ENCODE measurements around the gene CHSY1.

Gene CHSY1

GRCh38 chr15:101277943-101278564, 26.2 kb upstream of the CHSY1 start:
- peak overlapping the region; percentile 98 for H3K4me3 Mint-ChIP-seq
- H3K27me3 Mint-ChIP-seq: no peaks in the 10 kb centered on the region
- H3K36me3 Mint-ChIP-seq: peaks cover 26% of the 10 kb centered on the region
- ATAC-seq (ENCODE audit: low read depth): no peak
- DNase-seq (ENCODE audit: low spot score in 2 of 2): no peak
- peaks cover 3% of the 10 kb centered on the region for H3K4me1 Mint-ChIP-seq
- no peaks in the 10 kb centered on the region for H3K9me3 Mint-ChIP-seq
- no peak overlapping the region for H3K27ac Mint-ChIP-seq

GRCh38 chr15:101277038-101277822, 25.4 kb upstream of the CHSY1 start, which contains the start of gene SELENOS:
Gene SELENOS, minus strand, starts transcription at chr15:101277485. Its CDS starts 68 bp downstream, at chr15:101277417.
- Mint-ChIP-seq H3K27me3 (no peaks in the 10 kb centered on the region), H3K27ac (peak within 1 kb of the TSS; percentile 91), H3K4me1 (peaks cover 3% of the 10 kb centered on the region), H3K36me3 (peaks cover 27% of the 10 kb centered on the region), H3K9me3 (no peaks in the 10 kb centered on the region), H3K4me3 (peak within 1 kb of the TSS; percentile 98)
- DNase-seq (ENCODE audit: low spot score in 2 of 2): peak; percentile 83
- ATAC-seq (ENCODE audit: low read depth): peak; percentile 98

GRCh38 chr15:101276501-101277037, 24.7 kb upstream of the CHSY1 start:
- ATAC-seq (ENCODE audit: low read depth): peak; percentile 6
- no peaks in the 10 kb centered on the region for H3K27me3 Mint-ChIP-seq
- H3K9me3 Mint-ChIP-seq: no peaks in the 10 kb centered on the region
- peaks cover 27% of the 10 kb centered on the region for H3K36me3 Mint-ChIP-seq
- H3K4me1 Mint-ChIP-seq: peaks cover 3% of the 10 kb centered on the region
- no peak for DNase-seq (ENCODE audit: low spot score in 2 of 2)
- H3K27ac Mint-ChIP-seq: peak overlapping the region; percentile 91
- H3K4me3 Mint-ChIP-seq: peak overlapping the region; percentile 98

- H3K4me1 Mint-ChIP-seq: peaks cover 3% of the 10 kb centered on the region
- ATAC-seq (ENCODE audit: low read depth) (no peak), DNase-seq (ENCODE audit: low spot score in 2 of 2) (no peak)
- no peak overlapping the region for H3K4me3 Mint-ChIP-seq
- H3K36me3 Mint-ChIP-seq: peaks cover 27% of the 10 kb centered on the region
- no peaks in the 10 kb centered on the region for H3K9me3 Mint-ChIP-seq
- H3K27ac Mint-ChIP-seq: no peak overlapping the region
- no peaks in the 10 kb centered on the region for H3K27me3 Mint-ChIP-seq
Measured at GRCh38 chr15:101275018-101275417, 23.2 kb upstream of the CHSY1 start.

- Mint-ChIP-seq H3K4me1 (peaks cover 3% of the 10 kb centered on the region), H3K27ac (no peak overlapping the region), H3K4me3 (no peak overlapping the region), H3K27me3 (no peaks in the 10 kb centered on the region), H3K9me3 (no peaks in the 10 kb centered on the region), H3K36me3 (peaks cover 30% of the 10 kb centered on the region)
- ATAC-seq (ENCODE audit: low read depth): no peak
- DNase-seq (ENCODE audit: low spot score in 2 of 2): no peak
Measured at GRCh38 chr15:101273534-101273933, 21.7 kb upstream of the CHSY1 start.

GRCh38 chr15:101272584-101272983, 20.7 kb upstream of the CHSY1 start:
- no peak overlapping the region for H3K4me3 Mint-ChIP-seq
- no peak for DNase-seq (ENCODE audit: low spot score in 2 of 2)
- peaks cover 30% of the 10 kb centered on the region for H3K36me3 Mint-ChIP-seq
- no peak for ATAC-seq (ENCODE audit: low read depth)
- H3K9me3 Mint-ChIP-seq: no peaks in the 10 kb centered on the region
- H3K4me1 Mint-ChIP-seq: peaks cover 3% of the 10 kb centered on the region
- no peaks in the 10 kb centered on the region for H3K27me3 Mint-ChIP-seq
- no peak overlapping the region for H3K27ac Mint-ChIP-seq

GRCh38 chr15:101269479-101270223, 17.8 kb upstream of the CHSY1 start:
- H3K27me3 Mint-ChIP-seq: no peaks in the 10 kb centered on the region
- no peak overlapping the region for H3K27ac Mint-ChIP-seq
- no peaks in the 10 kb centered on the region for H3K4me1 Mint-ChIP-seq
- H3K4me3 Mint-ChIP-seq: no peak overlapping the region
- DNase-seq (ENCODE audit: low spot score in 2 of 2) (no peak), ATAC-seq (ENCODE audit: low read depth) (no peak)
- no peaks in the 10 kb centered on the region for H3K9me3 Mint-ChIP-seq
- H3K36me3 Mint-ChIP-seq: peaks cover 27% of the 10 kb centered on the region

- H3K27ac Mint-ChIP-seq: no peak overlapping the region
- peaks cover 13% of the 10 kb centered on the region for H3K36me3 Mint-ChIP-seq
- no peak overlapping the region for H3K4me3 Mint-ChIP-seq
- H3K27me3 Mint-ChIP-seq: peaks cover under 1% of the 10 kb centered on the region
- ATAC-seq (ENCODE audit: low read depth): no peak
- H3K9me3 Mint-ChIP-seq: no peaks in the 10 kb centered on the region
- no peak for DNase-seq (ENCODE audit: low spot score in 2 of 2)
- H3K4me1 Mint-ChIP-seq: no peaks in the 10 kb centered on the region
Measured at GRCh38 chr15:101267320-101268104, 15.7 kb upstream of the CHSY1 start.

GRCh38 chr15:101266787-101267186, 14.9 kb upstream of the CHSY1 start:
- H3K27ac Mint-ChIP-seq: no peak overlapping the region

GRCh38 chr15:101266034-101266433, 14.2 kb upstream of the CHSY1 start:
- H3K4me1 Mint-ChIP-seq: no peaks in the 10 kb centered on the region
- DNase-seq (ENCODE audit: low spot score in 2 of 2): no peak
- H3K27ac Mint-ChIP-seq: no peak overlapping the region
- no peaks in the 10 kb centered on the region for H3K9me3 Mint-ChIP-seq
- H3K27me3 Mint-ChIP-seq: peaks cover 2% of the 10 kb centered on the region
- no peak for ATAC-seq (ENCODE audit: low read depth)
- no peak overlapping the region for H3K4me3 Mint-ChIP-seq
- H3K36me3 Mint-ChIP-seq: peaks cover 3% of the 10 kb centered on the region

More at GRCh38 chr15:101266787-101267186, 14.9 kb upstream of the CHSY1 start:
- no peak for DNase-seq (ENCODE audit: low spot score in 2 of 2)
- Mint-ChIP-seq H3K9me3 (no peaks in the 10 kb centered on the region), H3K36me3 (peaks cover 9% of the 10 kb centered on the region), H3K4me3 (no peak overlapping the region), H3K27me3 (peaks cover 2% of the 10 kb centered on the region), H3K4me1 (no peaks in the 10 kb centered on the region)
- no peak for ATAC-seq (ENCODE audit: low read depth)

- no peak for DNase-seq (ENCODE audit: low spot score in 2 of 2)
Measured at GRCh38 chr15:101264911-101265641, 13.2 kb upstream of the CHSY1 start.

GRCh38 chr15:101264011-101264410, 12.2 kb upstream of the CHSY1 start:
- ATAC-seq (ENCODE audit: low read depth): no peak
- no peak overlapping the region for H3K4me3 Mint-ChIP-seq
- peaks cover 3% of the 10 kb centered on the region for H3K27me3 Mint-ChIP-seq
- no peak for DNase-seq (ENCODE audit: low spot score in 2 of 2)
- H3K4me1 Mint-ChIP-seq: no peaks in the 10 kb centered on the region
- peaks cover 1% of the 10 kb centered on the region for H3K36me3 Mint-ChIP-seq
- H3K27ac Mint-ChIP-seq: no peak overlapping the region
- no peaks in the 10 kb centered on the region for H3K9me3 Mint-ChIP-seq

More at GRCh38 chr15:101264911-101265641, 13.2 kb upstream of the CHSY1 start:
- ATAC-seq (ENCODE audit: low read depth): no peak
- Mint-ChIP-seq H3K27ac (no peak overlapping the region), H3K4me1 (no peaks in the 10 kb centered on the region), H3K4me3 (no peak overlapping the region), H3K36me3 (peaks cover 3% of the 10 kb centered on the region), H3K9me3 (no peaks in the 10 kb centered on the region), H3K27me3 (peaks cover 2% of the 10 kb centered on the region)

GRCh38 chr15:101262551-101262950, 10.7 kb upstream of the CHSY1 start:
- peaks cover 3% of the 10 kb centered on the region for H3K27me3 Mint-ChIP-seq
- H3K9me3 Mint-ChIP-seq: no peaks in the 10 kb centered on the region
- no peak overlapping the region for H3K4me3 Mint-ChIP-seq
- no peak for DNase-seq (ENCODE audit: low spot score in 2 of 2)
- ATAC-seq (ENCODE audit: low read depth): no peak
- no peaks in the 10 kb centered on the region for H3K4me1 Mint-ChIP-seq
- no peak overlapping the region for H3K27ac Mint-ChIP-seq
- no peaks in the 10 kb centered on the region for H3K36me3 Mint-ChIP-seq

Data from memory B cell (primary cell).